Measurements from ENCODE around the gene KRTCAP2. TPM values are rescaled to one million over a fixed set of nuclear protein-coding genes. Genes with fewer than 3 reads are reported as not detected.
"Not testable (repeated sequence)": the region's sequence is repeated elsewhere in the genome, so short reads cannot be mapped to it uniquely, and the experiment has no call there.

The KRTCAP2 gene
- total RNA-seq: 97.7 TPM
- polyA plus RNA-seq: 223 TPM
- long read RNA-seq, donor 1, transcript KRTCAP2-206 (4 exons, 785 nt): minor isoform, 6 of 16 reads
- long read RNA-seq, donor 1, transcript KRTCAP2-201 (5 exons, 552 nt): major isoform, 9 of 16 reads
- long read RNA-seq, donor 1, partial matches to known transcripts: 0 of 16 reads
- long read RNA-seq, donor 1, other reads (novel, unspliced or antisense): 0 of 16 reads
- long read RNA-seq, donor 2, transcript KRTCAP2-201 (5 exons, 552 nt): major isoform, 84 of 166 reads
- long read RNA-seq, donor 2, transcript KRTCAP2-206 (4 exons, 785 nt): minor isoform, 73 of 166 reads
- long read RNA-seq, donor 2, partial matches to known transcripts: 7 of 166 reads
- long read RNA-seq, donor 2, other reads (novel, unspliced or antisense): 0 of 166 reads
- long read RNA-seq, donor 3, transcript KRTCAP2-206 (4 exons, 785 nt): major isoform, 62 of 131 reads
- long read RNA-seq, donor 3, transcript KRTCAP2-201 (5 exons, 552 nt): minor isoform, 59 of 131 reads
- long read RNA-seq, donor 3, partial matches to known transcripts: 8 of 131 reads
- long read RNA-seq, donor 3, other reads (novel, unspliced or antisense): 0 of 131 reads
- long read RNA-seq, donor 4, transcript KRTCAP2-206 (4 exons, 785 nt): major isoform, 40 of 84 reads
- long read RNA-seq, donor 4, transcript KRTCAP2-201 (5 exons, 552 nt): minor isoform, 35 of 84 reads
- long read RNA-seq, donor 4, partial matches to known transcripts: 7 of 84 reads
- long read RNA-seq, donor 4, other reads (novel, unspliced or antisense): 0 of 84 reads
- long read RNA-seq, donor 5, transcript KRTCAP2-201 (5 exons, 552 nt): major isoform, 61 of 129 reads
- long read RNA-seq, donor 5, transcript KRTCAP2-206 (4 exons, 785 nt): minor isoform, 60 of 129 reads
- long read RNA-seq, donor 5, partial matches to known transcripts: 6 of 129 reads
- long read RNA-seq, donor 5, other reads (novel, unspliced or antisense): 0 of 129 reads
- long read RNA-seq, donor 6, transcript KRTCAP2-206 (4 exons, 785 nt): major isoform, 53 of 87 reads
- long read RNA-seq, donor 6, transcript KRTCAP2-201 (5 exons, 552 nt): minor isoform, 32 of 87 reads
- long read RNA-seq, donor 6, partial matches to known transcripts: 0 of 87 reads
- long read RNA-seq, donor 6, other reads (novel, unspliced or antisense): 0 of 87 reads
- long read RNA-seq, donor 7, transcript KRTCAP2-201 (5 exons, 552 nt): minor isoform, 38 of 84 reads
- long read RNA-seq, donor 7, transcript KRTCAP2-206 (4 exons, 785 nt): major isoform, 40 of 84 reads
- long read RNA-seq, donor 7, partial matches to known transcripts: 0 of 84 reads
- long read RNA-seq, donor 7, other reads (novel, unspliced or antisense): 0 of 84 reads
- long read RNA-seq, donor 8, transcript KRTCAP2-206 (4 exons, 785 nt): minor isoform, 12 of 48 reads
- long read RNA-seq, donor 8, transcript KRTCAP2-201 (5 exons, 552 nt): major isoform, 35 of 48 reads
- long read RNA-seq, donor 8, partial matches to known transcripts: 0 of 48 reads
- long read RNA-seq, donor 8, other reads (novel, unspliced or antisense): 0 of 48 reads
- long read RNA-seq, donor 9, transcript KRTCAP2-206 (4 exons, 785 nt): minor isoform, 19 of 47 reads
- long read RNA-seq, donor 9, transcript KRTCAP2-201 (5 exons, 552 nt): major isoform, 26 of 47 reads
- long read RNA-seq, donor 9, partial matches to known transcripts: 0 of 47 reads
- long read RNA-seq, donor 9, other reads (novel, unspliced or antisense): 0 of 47 reads
- long read RNA-seq, donor 10, transcript KRTCAP2-206 (4 exons, 785 nt): minor isoform, 22 of 64 reads
- long read RNA-seq, donor 10, transcript KRTCAP2-201 (5 exons, 552 nt): major isoform, 41 of 64 reads
- long read RNA-seq, donor 10, partial matches to known transcripts: 0 of 64 reads
- long read RNA-seq, donor 10, other reads (novel, unspliced or antisense): 0 of 64 reads

DNA sequence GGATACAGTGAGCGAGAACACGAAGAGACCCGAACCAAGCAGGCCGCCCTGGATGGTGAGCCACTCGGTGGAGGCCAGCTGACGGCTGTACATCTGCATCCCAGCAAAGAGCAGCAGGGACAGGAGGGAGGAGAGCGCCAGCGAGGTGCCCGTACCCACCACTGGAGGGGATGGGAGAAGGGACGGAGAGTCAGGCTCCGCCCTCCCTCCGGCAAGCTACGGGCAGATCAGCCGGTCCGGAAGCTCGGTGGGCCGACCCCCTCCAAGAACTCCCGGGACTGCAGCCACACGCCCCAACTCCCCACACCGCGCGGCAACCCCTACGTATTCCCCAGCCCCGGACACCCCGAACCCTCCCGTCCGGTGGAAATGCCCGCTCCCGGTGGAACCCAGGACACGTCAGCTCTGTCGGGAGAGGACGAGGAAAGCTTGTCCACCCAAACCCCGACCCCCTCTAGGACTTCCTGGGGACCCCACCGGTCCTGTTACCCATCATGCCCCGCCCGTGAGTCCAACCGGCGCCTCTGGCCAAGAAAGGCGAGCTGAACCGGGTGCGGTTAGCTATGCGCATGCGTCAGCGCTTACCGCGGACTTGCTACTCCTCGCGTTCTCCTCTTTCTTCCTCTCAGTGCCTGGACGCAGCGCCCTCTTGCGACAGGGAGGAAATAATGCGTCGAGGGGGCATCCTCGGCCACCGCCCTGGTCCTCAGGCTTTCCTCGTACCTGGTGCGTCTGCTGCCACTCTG is at the start of gene KRTCAP2:
Gene KRTCAP2, minus strand, starts transcription at position 573 of the 746 bp plus-strand sequence. Its CDS starts 80 bp downstream, at position 493.
- under 1% methylated on average over 57 of the region's 57 CpGs for WGBS
- H3K27ac ChIP-seq (ENCODE audit: low read depth in 1 of 2, low read length in 1 of 2): peak within 1 kb of the TSS; percentile 62 to 90
- peak; percentile 85 to 97 (median 92) for DNase-seq (ENCODE audit: low read depth in 6 of 9, low spot score in 9 of 9)
- H3K4me3 ChIP-seq (ENCODE audit: low read length in 2 of 2): peak within 1 kb of the TSS; percentile 74 to 78
- H3K36me3 ChIP-seq (ENCODE audit: control insufficient read depth in 2 of 2, insufficient read depth in 2 of 2, low read length in 1 of 2): peaks cover 29 to 33% of the 10 kb centered on the region in 2 donors
- peaks cover 22 to 48% of the 10 kb centered on the region in 2 donors for H3K4me1 ChIP-seq (ENCODE audit: control insufficient read depth in 2 of 2, insufficient read depth in 2 of 2, low read length in 2 of 2)
- peaks cover 0 to 7% of the 10 kb centered on the region in 2 donors for H3K27me3 ChIP-seq (ENCODE audit: control insufficient read depth in 2 of 2, insufficient read depth in 1 of 2, low read length in 1 of 2)
- H3K9me3 ChIP-seq (ENCODE audit: control insufficient read depth in 2 of 2, insufficient read depth in 1 of 2, low read length in 1 of 2): peaks cover 0 to 6% of the 10 kb centered on the region in 2 donors

GRCh38 chr1:155220211-155220965 is 47.3 kb upstream of the KRTCAP2 start:
- not testable (repeated sequence) for H3K4me3 ChIP-seq (ENCODE audit: low read length in 2 of 2); H3K9me3 ChIP-seq (ENCODE audit: control insufficient read depth in 2 of 2, insufficient read depth in 1 of 2, low read length in 1 of 2); H3K27ac ChIP-seq (ENCODE audit: low read depth in 1 of 2, low read length in 1 of 2); H3K27me3 ChIP-seq (ENCODE audit: control insufficient read depth in 2 of 2, insufficient read depth in 1 of 2, low read length in 1 of 2); DNase-seq (ENCODE audit: low read depth in 6 of 9, low spot score in 9 of 9)
- Histone ChIP-seq H3K36me3 (ENCODE audit: control insufficient read depth in 2 of 2, insufficient read depth in 2 of 2, low read length in 1 of 2) (peaks cover 7 to 18% of the 10 kb centered on the region in 2 donors), H3K4me1 (ENCODE audit: control insufficient read depth in 2 of 2, insufficient read depth in 2 of 2, low read length in 2 of 2) (peaks cover 0 to 11% of the 10 kb centered on the region in 2 donors)
- 96% methylated on average over 10 of the region's 10 CpGs for WGBS

- H3K27me3 ChIP-seq (ENCODE audit: control insufficient read depth in 2 of 2, insufficient read depth in 1 of 2, low read length in 1 of 2): no peaks in the 10 kb centered on the region
- DNase-seq (ENCODE audit: low read depth in 6 of 9, low spot score in 9 of 9): no peak
- no peaks in the 10 kb centered on the region for H3K9me3 ChIP-seq (ENCODE audit: control insufficient read depth in 2 of 2, insufficient read depth in 1 of 2, low read length in 1 of 2)
- no peak overlapping the region for H3K4me3 ChIP-seq (ENCODE audit: low read length in 2 of 2)
- peaks cover 7 to 18% of the 10 kb centered on the region in 2 donors for H3K36me3 ChIP-seq (ENCODE audit: control insufficient read depth in 2 of 2, insufficient read depth in 2 of 2, low read length in 1 of 2)
- 24% methylated on average over 1 of the region's 1 CpG for WGBS
- H3K27ac ChIP-seq (ENCODE audit: low read depth in 1 of 2, low read length in 1 of 2): no peak overlapping the region
- H3K4me1 ChIP-seq (ENCODE audit: control insufficient read depth in 2 of 2, insufficient read depth in 2 of 2, low read length in 2 of 2): peaks cover 0 to 9% of the 10 kb centered on the region in 2 donors
These were observed 46.5 kb upstream of the KRTCAP2 start for GRCh38 chr1:155219592-155220031.

- WGBS: 68% methylated on average over 7 of the region's 7 CpGs
- H3K9me3 ChIP-seq (ENCODE audit: control insufficient read depth in 2 of 2, insufficient read depth in 1 of 2, low read length in 1 of 2): no peaks in the 10 kb centered on the region
- no peaks in the 10 kb centered on the region for H3K27me3 ChIP-seq (ENCODE audit: control insufficient read depth in 2 of 2, insufficient read depth in 1 of 2, low read length in 1 of 2)
- no peak overlapping the region for H3K27ac ChIP-seq (ENCODE audit: low read depth in 1 of 2, low read length in 1 of 2)
- H3K4me1 ChIP-seq (ENCODE audit: control insufficient read depth in 2 of 2, insufficient read depth in 2 of 2, low read length in 2 of 2): peaks cover 0 to 9% of the 10 kb centered on the region in 2 donors
- no peak overlapping the region for H3K4me3 ChIP-seq (ENCODE audit: low read length in 2 of 2)
- DNase-seq (ENCODE audit: low read depth in 6 of 9, low spot score in 9 of 9): peak in 3 of 9 donors; percentile 45 to 74 (median 68)
- H3K36me3 ChIP-seq (ENCODE audit: control insufficient read depth in 2 of 2, insufficient read depth in 2 of 2, low read length in 1 of 2): peaks cover 5 to 14% of the 10 kb centered on the region in 2 donors
These were observed 45.9 kb upstream of the KRTCAP2 start for GRCh38 chr1:155218854-155219591.

DNA sequence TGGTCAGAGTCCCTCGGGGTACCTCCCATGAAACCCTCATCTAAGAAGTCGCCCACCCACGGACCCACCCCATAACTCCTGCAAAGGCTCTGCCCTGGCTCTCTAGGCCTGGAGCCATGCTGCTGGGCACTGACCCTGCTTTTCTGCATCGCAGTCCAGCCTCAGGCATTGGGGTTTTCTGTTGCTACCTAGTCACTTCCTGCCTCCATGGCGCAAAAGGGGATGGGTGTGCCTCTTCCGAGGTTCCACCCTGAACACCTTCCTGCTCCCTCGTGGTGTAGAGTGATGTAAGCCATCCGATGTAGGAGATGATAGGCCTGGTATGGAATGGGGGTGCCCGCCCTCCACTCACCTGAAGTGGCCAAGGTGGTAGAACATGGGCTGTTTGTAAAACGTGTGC is 41.6 kb upstream of the KRTCAP2 start:
- WGBS: 87% methylated on average over 9 of the region's 10 CpGs

GRCh38 chr1:155212051-155212440 is 38.9 kb upstream of the KRTCAP2 start:
- DNase-seq (ENCODE audit: low read depth in 6 of 9, low spot score in 9 of 9); H3K4me3 ChIP-seq (ENCODE audit: low read length in 2 of 2); H3K27ac ChIP-seq (ENCODE audit: low read depth in 1 of 2, low read length in 1 of 2); H3K27me3 ChIP-seq (ENCODE audit: control insufficient read depth in 2 of 2, insufficient read depth in 1 of 2, low read length in 1 of 2); H3K9me3 ChIP-seq (ENCODE audit: control insufficient read depth in 2 of 2, insufficient read depth in 1 of 2, low read length in 1 of 2): not testable (repeated sequence)
- peaks cover 8 to 14% of the 10 kb centered on the region in 2 donors for H3K36me3 ChIP-seq (ENCODE audit: control insufficient read depth in 2 of 2, insufficient read depth in 2 of 2, low read length in 1 of 2)
- WGBS: 94% methylated on average over 7 of the region's 7 CpGs
- peaks cover 15 to 26% of the 10 kb centered on the region in 2 donors for H3K4me1 ChIP-seq (ENCODE audit: control insufficient read depth in 2 of 2, insufficient read depth in 2 of 2, low read length in 2 of 2)

More for the DNA sequence above, 41.6 kb upstream of the KRTCAP2 start:
- peaks cover 0 to 10% of the 10 kb centered on the region in 2 donors for H3K4me1 ChIP-seq (ENCODE audit: control insufficient read depth in 2 of 2, insufficient read depth in 2 of 2, low read length in 2 of 2)
- H3K4me3 ChIP-seq (ENCODE audit: low read length in 2 of 2); H3K27me3 ChIP-seq (ENCODE audit: control insufficient read depth in 2 of 2, insufficient read depth in 1 of 2, low read length in 1 of 2); H3K9me3 ChIP-seq (ENCODE audit: control insufficient read depth in 2 of 2, insufficient read depth in 1 of 2, low read length in 1 of 2); DNase-seq (ENCODE audit: low read depth in 6 of 9, low spot score in 9 of 9); H3K27ac ChIP-seq (ENCODE audit: low read depth in 1 of 2, low read length in 1 of 2): not testable (repeated sequence)
- peaks cover 8 to 16% of the 10 kb centered on the region in 2 donors for H3K36me3 ChIP-seq (ENCODE audit: control insufficient read depth in 2 of 2, insufficient read depth in 2 of 2, low read length in 1 of 2)
